Smooth muscle cell (in vitro differentiated cells): ENCODE data around the gene BEND2. TPM values are rescaled to one million over a fixed set of nuclear protein-coding genes. Genes with fewer than 3 reads are reported as not detected.
"Not testable (repeated sequence)": the region's sequence is repeated elsewhere in the genome, so short reads cannot be mapped to it uniquely, and the experiment has no call there.

Experiments used
- DNase-seq: peaks from one replicate; lab custom pipeline; 2025; ENCODE audit not compliant: unreplicated experiment; lab: John Stamatoyannopoulos, UW
- H2AFZ ChIP-seq: fragments of 200-600 bp; sonication (generic); 2 replicates; pipeline ENCODE4 v1.6.0; 2016; ENCODE audit warnings: antibody characterized with exemption, low read depth, mild to moderate bottlenecking
- H3F3A ChIP-seq: fragments of 200-600 bp; sonication (generic); 2 replicates; pipeline ENCODE4 v1.6.0; 2017; ENCODE audit warnings: antibody characterized with exemption, low read depth
- H3K27ac ChIP-seq: fragments of 200-600 bp; sonication (generic); 2 replicates; pipeline ENCODE4 v1.5.1; 2016; ENCODE audit warnings: low read depth, mild to moderate bottlenecking
- H3K27me3 ChIP-seq: fragments of 200-600 bp; sonication (generic); 2 replicates; pipeline ENCODE4 v1.6.1; 2016; ENCODE audit warnings: low read depth, mild to moderate bottlenecking
- H3K36me3 ChIP-seq: fragments of 200-600 bp; sonication (generic); 2 replicates; pipeline ENCODE4 v1.5.1; 2016; ENCODE audit warnings: low read depth
- H3K4me1 ChIP-seq: fragments of 200-600 bp; sonication (generic); 2 replicates; pipeline ENCODE4 v1.5.1; 2016; ENCODE audit warnings: low read depth
- H3K4me2 ChIP-seq: fragments of 200-600 bp; sonication (generic); 2 replicates; pipeline ENCODE4 v1.6.0; 2016; ENCODE audit warnings: mild to moderate bottlenecking
- H3K4me3 ChIP-seq: fragments of 200-600 bp; sonication (generic); 2 replicates; pipeline ENCODE4 v1.5.1; 2016; ENCODE audit warnings: mild to moderate bottlenecking
- H3K79me2 ChIP-seq: fragments of 200-600 bp; sonication (generic); 2 replicates; pipeline ENCODE4 v1.6.0; 2016; ENCODE audit warnings: low read depth, mild to moderate bottlenecking
- H3K9ac ChIP-seq: fragments of 200-600 bp; sonication (generic); 2 replicates; pipeline ENCODE4 v1.6.0; 2016; ENCODE audit warnings: low read depth
- H3K9me3 ChIP-seq: fragments of 200-600 bp; sonication (generic); replicated peaks from 2 replicates; pipeline ENCODE4 v1.5.1; 2016; ENCODE audit warnings: low read depth
- H4K20me1 ChIP-seq: fragments of 200-600 bp; sonication (generic); 2 replicates; pipeline ENCODE4 v1.6.0; 2016; ENCODE audit warnings: low read depth
- WGBS: methylation state at CpG from one replicate; pipeline ENCODE4 v1.1.7; 2016; ENCODE audit warnings: low lambda C conversion rate; 5-methylcytosine and 5-hydroxymethylcytosine counted together
- polyA plus RNA-seq: library from polyadenylated mRNA; unstranded; fragments of >200 nt; fragmentation: Nextera tagmentation; extraction: Ambion mirVana; gene quantifications from 2 replicates; pipeline ENCODE4 v1.2.1, GENCODE V29; 2016
- total RNA-seq: library from RNA; depleted of rRNA; stranded (reverse); fragments of >200 nt; gene quantifications from 2 replicates; pipeline ENCODE4 v1.2.3, GENCODE V29; 2014
- TF ChIP-seq, protein P1 (sequence below): fragments of 200-600 bp; sonication (generic); IDR thresholded peaks from 2 replicates; pipeline ENCODE4 v1.5.1; 2017; ENCODE audit warnings: borderline replicate concordance, mild to moderate bottlenecking, antibody characterized with exemption; ENCODE audit not compliant: insufficient read depth, poor library complexity, severe bottlenecking

Gene BEND2
- not detected in 2 replicates for total RNA-seq
- polyA plus RNA-seq, result not detected in 2 replicates

DNA sequence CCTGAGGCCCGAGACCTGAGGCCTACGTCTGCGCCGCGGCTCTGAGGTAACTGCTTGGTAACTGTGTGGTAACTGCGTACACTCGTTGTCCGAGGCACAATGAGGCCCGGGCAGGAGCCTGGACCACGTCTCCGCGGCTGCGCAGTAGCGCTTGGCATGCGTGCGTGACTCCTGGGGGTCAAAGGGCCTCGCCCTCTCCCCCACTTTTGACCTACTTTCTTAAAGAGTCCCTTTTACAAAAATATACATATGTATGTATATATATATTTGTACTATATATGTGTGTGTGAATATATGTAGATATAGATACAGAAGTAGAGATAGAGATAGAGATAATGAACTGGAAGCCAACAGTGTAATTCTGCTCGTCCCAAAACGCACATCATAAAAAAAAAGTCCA lies at the start of gene BEND2:
BEND2 (minus strand) TSS at position 101 of the 400 bp plus-strand sequence. CDS start 136 bp downstream, outside the sequence.
- Histone ChIP-seq H4K20me1 (no peaks in the 10 kb centered on the region), H3K4me1 (no peaks in the 10 kb centered on the region), H3K4me2 (no peak within 1 kb of the TSS), H3K79me2 (no peaks in the 10 kb centered on the region), H3F3A (no peaks in the 10 kb centered on the region), H3K9ac (no peak within 1 kb of the TSS), H3K27me3 (no peaks in the 10 kb centered on the region), H3K9me3 (no peaks in the 10 kb centered on the region), H2AFZ (no peak within 1 kb of the TSS), H3K4me3 (no peak within 1 kb of the TSS), H3K36me3 (no peaks in the 10 kb centered on the region), H3K27ac (no peak within 1 kb of the TSS)
- TF ChIP-seq, protein P1, sequence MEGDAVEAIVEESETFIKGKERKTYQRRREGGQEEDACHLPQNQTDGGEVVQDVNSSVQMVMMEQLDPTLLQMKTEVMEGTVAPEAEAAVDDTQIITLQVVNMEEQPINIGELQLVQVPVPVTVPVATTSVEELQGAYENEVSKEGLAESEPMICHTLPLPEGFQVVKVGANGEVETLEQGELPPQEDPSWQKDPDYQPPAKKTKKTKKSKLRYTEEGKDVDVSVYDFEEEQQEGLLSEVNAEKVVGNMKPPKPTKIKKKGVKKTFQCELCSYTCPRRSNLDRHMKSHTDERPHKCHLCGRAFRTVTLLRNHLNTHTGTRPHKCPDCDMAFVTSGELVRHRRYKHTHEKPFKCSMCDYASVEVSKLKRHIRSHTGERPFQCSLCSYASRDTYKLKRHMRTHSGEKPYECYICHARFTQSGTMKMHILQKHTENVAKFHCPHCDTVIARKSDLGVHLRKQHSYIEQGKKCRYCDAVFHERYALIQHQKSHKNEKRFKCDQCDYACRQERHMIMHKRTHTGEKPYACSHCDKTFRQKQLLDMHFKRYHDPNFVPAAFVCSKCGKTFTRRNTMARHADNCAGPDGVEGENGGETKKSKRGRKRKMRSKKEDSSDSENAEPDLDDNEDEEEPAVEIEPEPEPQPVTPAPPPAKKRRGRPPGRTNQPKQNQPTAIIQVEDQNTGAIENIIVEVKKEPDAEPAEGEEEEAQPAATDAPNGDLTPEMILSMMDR, result no peak
- DNase-seq, result no peak
- WGBS, result 97% methylated on average over 10 of the region's 19 CpGs

DNA sequence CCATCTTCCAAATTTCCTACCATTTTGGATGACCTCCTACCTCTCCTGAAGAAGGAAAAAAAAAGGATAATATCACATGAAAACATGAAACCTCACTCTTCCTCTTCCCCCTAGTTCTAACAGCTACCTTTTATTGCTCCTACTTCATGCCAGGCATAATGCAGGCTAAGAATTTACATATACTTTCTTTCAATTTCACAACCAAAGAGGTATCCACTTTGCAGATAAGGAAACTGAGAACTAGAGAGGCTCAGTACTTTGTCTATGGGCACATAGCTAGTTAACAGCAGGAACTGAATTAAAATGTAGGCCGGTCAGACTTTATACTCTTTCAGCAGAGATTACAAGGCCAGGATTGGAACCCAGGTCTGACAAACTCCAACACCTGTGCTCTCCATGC lies 34.4 kb upstream of the BEND2 start:
- H3K4me1 ChIP-seq, result no peaks in the 10 kb centered on the region
- H4K20me1 ChIP-seq, result no peaks in the 10 kb centered on the region
- no peak overlapping the region for H2AFZ ChIP-seq
- WGBS, result 96% methylated on average over 1 of the region's 1 CpG
- TF ChIP-seq, protein P1, result no peak
- H3K27me3 ChIP-seq, result no peaks in the 10 kb centered on the region
- no peaks in the 10 kb centered on the region for H3K9me3 ChIP-seq
- DNase-seq, result no peak
- H3K4me3 ChIP-seq, result no peak overlapping the region
- H3K27ac ChIP-seq, result no peak overlapping the region
- no peak overlapping the region for H3K4me2 ChIP-seq
- H3K9ac ChIP-seq, result no peak overlapping the region
- no peaks in the 10 kb centered on the region for H3K79me2 ChIP-seq
- no peaks in the 10 kb centered on the region for H3K36me3 ChIP-seq
- H3F3A ChIP-seq, result no peaks in the 10 kb centered on the region

DNA sequence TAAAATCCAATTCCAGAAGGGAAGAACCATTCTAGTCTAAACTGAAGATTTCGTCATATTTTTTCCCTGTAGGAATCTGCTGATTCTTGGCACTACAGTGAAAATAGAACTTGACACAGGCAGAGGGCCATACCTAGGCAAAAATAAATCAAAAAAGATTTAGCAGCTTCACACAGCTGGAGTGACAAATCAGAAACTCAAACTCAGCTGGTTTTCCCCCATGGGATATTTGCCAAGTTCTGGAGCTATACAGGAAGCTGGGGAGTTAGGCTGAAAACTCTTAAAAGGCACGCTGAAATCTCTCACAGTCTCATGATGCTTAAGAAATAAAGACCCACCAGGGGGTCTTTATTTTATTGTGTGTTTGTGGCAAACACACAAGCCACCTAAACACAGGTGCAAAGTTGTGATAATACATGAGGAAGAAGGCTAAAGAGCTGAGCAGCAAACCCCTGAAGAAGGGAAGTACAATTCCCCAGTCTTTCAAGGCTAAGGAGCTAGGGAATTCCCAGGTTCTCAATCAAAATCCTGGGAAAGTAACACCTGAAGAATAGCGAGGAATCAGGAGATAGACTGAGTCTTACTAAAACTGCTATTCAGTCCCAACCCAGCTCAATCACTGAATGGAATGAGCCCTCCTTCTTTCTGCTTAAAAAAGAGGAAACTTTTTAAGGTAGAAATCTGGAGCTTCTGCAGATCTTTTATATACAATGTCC lies 32.1 kb upstream of the BEND2 start:
- no peak overlapping the region for H3K27ac ChIP-seq
- no peak overlapping the region for H2AFZ ChIP-seq
- DNase-seq, result no peak
- H3K9ac ChIP-seq, result no peak overlapping the region
- H3F3A ChIP-seq, result no peaks in the 10 kb centered on the region
- WGBS, result 65% methylated on average over 3 of the region's 3 CpGs
- no peaks in the 10 kb centered on the region for H3K9me3 ChIP-seq
- no peaks in the 10 kb centered on the region for H3K79me2 ChIP-seq
- no peaks in the 10 kb centered on the region for H3K4me1 ChIP-seq
- no peak overlapping the region for H3K4me3 ChIP-seq
- H3K36me3 ChIP-seq, result no peaks in the 10 kb centered on the region
- H4K20me1 ChIP-seq, result no peaks in the 10 kb centered on the region
- no peak overlapping the region for H3K4me2 ChIP-seq
- H3K27me3 ChIP-seq, result no peaks in the 10 kb centered on the region
- TF ChIP-seq, protein P1, result no peak

DNA sequence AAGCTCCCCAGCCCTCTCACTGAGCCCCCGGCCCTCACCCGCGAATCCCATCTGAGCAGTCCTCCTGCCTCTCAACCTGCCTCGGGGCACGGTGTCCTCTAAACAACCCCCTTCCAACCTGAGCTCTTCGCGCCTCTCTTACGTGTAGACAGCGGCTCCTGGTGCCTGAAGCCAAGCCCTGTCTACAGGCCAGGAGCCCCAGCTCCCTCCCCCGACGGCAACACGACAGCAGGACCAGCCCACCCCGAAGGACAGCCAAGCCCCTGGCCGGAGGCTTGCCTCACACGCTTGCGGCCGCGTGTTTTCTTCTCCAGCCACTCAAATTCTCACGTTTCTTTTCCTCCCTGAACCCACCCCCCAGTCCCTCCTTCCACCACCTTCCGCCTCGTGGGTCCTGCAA lies 9.0 kb upstream of the BEND2 start:
- not testable (repeated sequence) for H3K27me3 ChIP-seq, H3K4me2 ChIP-seq, H3F3A ChIP-seq, H3K9ac ChIP-seq, DNase-seq, H3K4me3 ChIP-seq, H3K79me2 ChIP-seq, H3K4me1 ChIP-seq, H3K27ac ChIP-seq, H3K36me3 ChIP-seq, H3K9me3 ChIP-seq, H2AFZ ChIP-seq, H4K20me1 ChIP-seq
- 94% methylated on average over 17 of the region's 21 CpGs for WGBS
